NT2/D1 (cell line): ENCODE results near the gene UCP3.

Experiments used
- SUZ12 ChIP-seq: IDR thresholded peaks from 2 replicates; pipeline ENCODE4 v1.6.1; 2011; ENCODE audit not compliant: insufficient read length, insufficient read depth; ENCODE audit errors: extremely low read depth
- YY1 ChIP-seq: IDR thresholded peaks from 2 replicates; pipeline ENCODE4 v1.6.1; 2011; ENCODE audit not compliant: insufficient read length, insufficient read depth
- ZNF274 ChIP-seq: IDR thresholded peaks from 2 replicates; pipeline ENCODE4 v1.6.1; 2011; ENCODE audit warnings: mild to moderate bottlenecking, low read depth, low read length

GRCh38 chr11:73962101-73962705, 46.7 kb downstream of the UCP3 start:
- no peak for TF ChIP-seq ZNF274
- no peak for TF ChIP-seq YY1
- no peak for TF ChIP-seq SUZ12
